ENCODE data around the gene BACE2.
A peak's percentile ranks its signal among the peaks of the same experiment; 100 is the strongest.

Gene BACE2

DNA sequence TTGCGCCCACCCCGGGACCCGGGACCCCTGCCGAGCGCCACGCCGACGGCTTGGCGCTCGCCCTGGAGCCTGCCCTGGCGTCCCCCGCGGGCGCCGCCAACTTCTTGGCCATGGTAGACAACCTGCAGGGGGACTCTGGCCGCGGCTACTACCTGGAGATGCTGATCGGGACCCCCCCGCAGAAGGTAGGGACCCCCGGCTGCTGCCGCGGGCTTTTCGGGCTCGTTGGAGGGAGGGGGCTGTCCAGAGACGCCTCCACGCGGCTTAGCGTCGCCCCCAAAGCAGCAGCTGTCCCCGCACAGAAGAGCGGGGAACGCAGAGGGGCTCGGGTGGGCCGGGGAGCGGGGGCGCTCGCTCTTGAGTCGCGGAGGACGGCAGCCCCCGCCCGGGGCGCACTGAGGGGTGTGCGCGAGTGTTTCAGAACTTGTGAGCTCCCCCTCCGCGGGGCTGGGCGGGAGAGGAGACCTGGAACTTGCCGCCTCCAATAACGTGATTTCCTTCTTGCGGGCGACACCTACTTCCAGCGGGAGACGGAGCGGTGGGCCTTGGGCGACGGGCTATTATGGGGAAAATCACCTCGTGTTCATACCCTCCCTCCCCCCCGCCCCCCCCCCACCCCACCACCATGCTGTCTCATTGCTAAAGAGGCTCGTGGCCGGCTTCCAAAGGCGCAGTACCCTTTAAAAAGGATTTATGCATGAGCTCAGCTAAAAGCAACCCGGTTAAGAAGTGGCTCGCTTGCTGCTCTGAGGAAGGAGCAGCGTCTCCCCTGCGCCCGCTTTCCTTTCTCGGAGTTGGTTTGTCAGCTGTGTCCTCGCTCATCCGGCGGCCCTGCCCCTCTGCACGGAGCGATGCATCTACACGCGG lies 664 bp downstream of the BACE2 start:
- TF ChIP-seq, protein P1, sequence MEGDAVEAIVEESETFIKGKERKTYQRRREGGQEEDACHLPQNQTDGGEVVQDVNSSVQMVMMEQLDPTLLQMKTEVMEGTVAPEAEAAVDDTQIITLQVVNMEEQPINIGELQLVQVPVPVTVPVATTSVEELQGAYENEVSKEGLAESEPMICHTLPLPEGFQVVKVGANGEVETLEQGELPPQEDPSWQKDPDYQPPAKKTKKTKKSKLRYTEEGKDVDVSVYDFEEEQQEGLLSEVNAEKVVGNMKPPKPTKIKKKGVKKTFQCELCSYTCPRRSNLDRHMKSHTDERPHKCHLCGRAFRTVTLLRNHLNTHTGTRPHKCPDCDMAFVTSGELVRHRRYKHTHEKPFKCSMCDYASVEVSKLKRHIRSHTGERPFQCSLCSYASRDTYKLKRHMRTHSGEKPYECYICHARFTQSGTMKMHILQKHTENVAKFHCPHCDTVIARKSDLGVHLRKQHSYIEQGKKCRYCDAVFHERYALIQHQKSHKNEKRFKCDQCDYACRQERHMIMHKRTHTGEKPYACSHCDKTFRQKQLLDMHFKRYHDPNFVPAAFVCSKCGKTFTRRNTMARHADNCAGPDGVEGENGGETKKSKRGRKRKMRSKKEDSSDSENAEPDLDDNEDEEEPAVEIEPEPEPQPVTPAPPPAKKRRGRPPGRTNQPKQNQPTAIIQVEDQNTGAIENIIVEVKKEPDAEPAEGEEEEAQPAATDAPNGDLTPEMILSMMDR (IDR thresholded peaks at IDR 0.05; ENCODE audit: low read length, missing control alignments) = no peak
- peak; percentile 65 for DNase-seq (ENCODE audit: low read depth)
- peak overlapping the region; percentile 72 for H3K4me3 ChIP-seq (replicated peaks; ENCODE audit: low read depth, low read length)

DNA sequence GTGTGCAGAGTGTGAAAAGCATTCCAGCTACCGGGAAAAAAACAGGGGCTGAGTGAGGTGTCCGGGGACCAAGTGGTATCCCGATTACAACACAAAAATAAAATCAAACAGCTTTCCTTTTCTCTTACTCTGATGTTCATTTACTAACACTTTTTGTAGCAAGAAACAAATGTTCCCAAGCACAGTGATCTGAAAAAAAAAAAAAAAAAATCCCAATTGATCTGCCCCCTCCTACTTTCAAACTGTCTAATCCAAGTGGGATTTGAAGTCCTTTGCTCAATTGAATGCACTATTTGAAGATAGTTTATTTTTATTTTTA lies 1.3 kb downstream of the BACE2 start:
- H3K4me3 ChIP-seq (replicated peaks; ENCODE audit: low read depth, low read length) = peak overlapping the region; percentile 72
- TF ChIP-seq, protein P1 (IDR thresholded peaks at IDR 0.05; ENCODE audit: low read length, missing control alignments) = no peak
- no peak for DNase-seq (ENCODE audit: low read depth)

DNA sequence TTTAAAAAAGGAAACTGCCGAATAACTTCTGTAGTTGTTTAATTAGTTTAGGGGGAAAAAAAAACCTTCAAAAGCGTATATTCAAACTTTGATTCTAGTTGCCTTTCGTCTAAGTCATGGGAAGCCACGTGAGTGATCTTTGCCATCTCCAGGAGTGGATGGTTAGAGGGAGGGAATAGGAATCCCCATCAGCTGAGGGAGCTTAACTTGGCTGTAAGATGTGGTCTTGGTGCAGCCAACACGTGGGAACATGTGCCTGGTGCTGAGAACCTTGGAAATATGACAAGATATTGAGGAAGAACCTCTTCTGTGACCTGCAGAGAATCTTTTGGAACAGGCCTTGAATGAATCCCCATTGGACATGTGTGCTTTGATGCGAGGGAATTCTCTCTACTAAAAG lies 1.7 kb downstream of the BACE2 start:
- no peak for DNase-seq (ENCODE audit: low read depth)
- TF ChIP-seq, protein P1 (IDR thresholded peaks at IDR 0.05; ENCODE audit: low read length, missing control alignments) = no peak
- H3K4me3 ChIP-seq (replicated peaks; ENCODE audit: low read depth, low read length) = peak overlapping the region; percentile 72

DNA sequence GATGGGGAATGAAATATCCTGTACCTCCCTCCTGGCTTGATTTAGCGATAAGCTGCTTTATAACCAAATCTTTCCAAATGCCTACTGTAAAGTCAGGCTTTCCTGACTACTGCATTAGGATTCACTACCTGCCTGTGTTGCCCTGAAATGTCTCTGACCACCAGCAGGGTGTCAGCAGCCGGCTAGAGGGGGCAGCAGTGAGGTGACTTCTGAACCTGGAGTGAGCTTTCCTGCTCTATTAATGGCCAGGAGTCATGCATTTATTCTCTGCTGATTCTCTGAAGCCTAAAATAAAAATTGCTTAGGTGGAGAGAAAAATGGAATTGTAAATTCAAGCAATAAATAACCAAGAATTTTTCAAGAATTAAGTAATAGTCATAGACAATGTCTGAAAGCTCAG lies 2.5 kb downstream of the BACE2 start:
- DNase-seq (ENCODE audit: low read depth) = peak; percentile 53
- no peak overlapping the region for H3K4me3 ChIP-seq (replicated peaks; ENCODE audit: low read depth, low read length)
- TF ChIP-seq, protein P1 (IDR thresholded peaks at IDR 0.05; ENCODE audit: low read length, missing control alignments) = peak; percentile 90

DNA sequence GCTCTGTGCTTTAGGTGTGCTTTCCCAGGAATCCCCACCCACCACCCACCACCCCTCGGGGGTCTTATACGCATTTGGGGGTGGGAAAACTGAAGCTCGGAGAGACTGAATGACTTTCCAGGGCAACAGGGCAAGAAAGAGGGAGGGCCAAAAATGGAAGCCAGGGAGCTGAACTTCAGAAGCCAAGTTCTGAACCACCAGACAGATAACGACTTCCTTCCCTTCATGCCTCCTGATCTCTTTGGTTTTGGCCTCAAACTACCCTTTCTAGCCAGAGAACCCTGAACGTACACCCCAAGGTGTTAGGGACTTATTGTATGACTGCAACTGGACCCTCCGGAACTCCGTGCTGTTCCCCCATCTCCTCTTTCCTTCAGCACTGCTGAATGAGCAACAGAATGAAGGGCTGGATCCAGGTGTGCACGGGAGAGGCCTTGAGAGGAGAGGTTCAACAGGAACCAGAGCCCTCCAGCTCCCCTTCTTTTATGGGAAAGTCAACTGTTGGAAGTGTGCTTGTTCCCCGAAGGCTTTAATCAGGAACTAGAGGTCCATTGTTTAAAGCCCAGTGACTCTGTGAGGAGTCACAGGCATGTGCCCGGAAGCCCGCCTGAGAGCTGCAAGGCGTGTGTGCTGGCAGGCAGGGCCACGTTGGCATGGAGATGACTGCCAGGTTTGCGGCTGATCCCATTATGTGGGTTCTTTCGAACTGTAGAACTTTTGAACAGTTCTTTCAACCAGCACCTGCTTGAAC lies 3.1 kb downstream of the BACE2 start:
- no peak overlapping the region for H3K4me3 ChIP-seq (replicated peaks; ENCODE audit: low read depth, low read length)
- DNase-seq (ENCODE audit: low read depth) = peak; percentile 42
- TF ChIP-seq, protein P1 (IDR thresholded peaks at IDR 0.05; ENCODE audit: low read length, missing control alignments) = no peak

DNA sequence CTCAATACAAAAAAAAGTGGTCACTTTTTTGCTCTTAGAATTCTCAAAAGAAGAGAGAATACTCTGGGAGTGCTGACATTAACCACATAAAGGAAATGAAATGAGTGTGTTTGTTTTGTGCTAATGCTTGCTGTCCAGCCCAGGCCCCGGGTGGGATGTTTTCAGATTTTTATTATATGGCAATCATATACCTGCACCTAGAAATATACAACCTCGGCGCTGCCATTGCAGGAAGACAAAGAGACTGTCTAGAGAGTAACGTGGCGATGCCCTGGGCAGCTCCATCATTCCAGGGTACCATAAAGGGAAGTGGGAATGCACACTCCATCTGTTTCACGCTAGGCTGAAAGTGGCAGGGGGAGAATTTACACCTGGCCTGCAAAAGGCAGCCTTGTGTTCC lies 7.1 kb downstream of the BACE2 start:
- no peak overlapping the region for H3K4me3 ChIP-seq (replicated peaks; ENCODE audit: low read depth, low read length)
- TF ChIP-seq, protein P1 (IDR thresholded peaks at IDR 0.05; ENCODE audit: low read length, missing control alignments) = no peak
- no peak for DNase-seq (ENCODE audit: low read depth)

Data from fibroblast of pulmonary artery (primary cell).